Measurements from ENCODE around the gene UACA.

Gene UACA

DNA sequence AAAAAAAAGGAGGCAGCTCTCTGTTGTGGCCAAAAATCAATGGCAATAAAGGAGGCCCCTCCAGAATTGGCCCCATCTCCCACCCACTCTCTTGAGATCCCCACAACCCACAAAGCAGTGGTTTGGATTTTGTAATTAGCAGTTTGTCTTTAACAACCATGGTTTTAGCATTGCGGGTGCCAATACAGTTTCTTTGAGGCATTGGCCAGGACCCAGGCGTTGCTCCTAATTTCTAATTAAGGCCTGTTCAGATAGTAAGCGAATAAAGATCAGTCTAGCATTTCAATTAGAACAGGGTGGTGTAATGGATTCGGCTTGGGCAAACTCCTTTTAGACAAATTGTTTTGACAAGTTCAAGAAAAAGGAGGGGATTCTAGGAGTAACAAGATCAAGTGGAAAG lies 23.6 kb upstream of the UACA start:
- no peak for DNase-seq

DNA sequence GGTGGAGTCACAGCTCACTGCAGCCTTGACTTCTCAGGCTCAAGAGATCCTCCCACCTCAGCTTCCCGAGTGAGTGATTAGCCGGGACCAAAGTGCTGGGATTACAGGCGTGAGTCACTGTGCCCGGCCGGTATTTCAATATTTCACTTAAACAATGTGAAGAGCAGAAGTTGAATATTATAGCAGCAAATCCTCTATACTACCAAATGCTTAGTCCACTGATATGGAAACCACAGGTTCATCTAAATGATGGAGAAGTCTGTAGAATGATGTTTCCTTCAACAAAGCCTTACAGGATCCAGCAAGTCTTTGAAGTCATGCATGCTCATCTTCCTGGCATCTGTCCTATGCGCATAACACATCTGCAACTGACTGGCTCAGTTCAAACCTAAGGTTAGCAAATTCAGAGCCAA lies 20.3 kb upstream of the UACA start:
- no peak for DNase-seq

- no peak for DNase-seq
Observed at GRCh38 chr15:70783041-70783440, 19.7 kb upstream of the UACA start.

DNA sequence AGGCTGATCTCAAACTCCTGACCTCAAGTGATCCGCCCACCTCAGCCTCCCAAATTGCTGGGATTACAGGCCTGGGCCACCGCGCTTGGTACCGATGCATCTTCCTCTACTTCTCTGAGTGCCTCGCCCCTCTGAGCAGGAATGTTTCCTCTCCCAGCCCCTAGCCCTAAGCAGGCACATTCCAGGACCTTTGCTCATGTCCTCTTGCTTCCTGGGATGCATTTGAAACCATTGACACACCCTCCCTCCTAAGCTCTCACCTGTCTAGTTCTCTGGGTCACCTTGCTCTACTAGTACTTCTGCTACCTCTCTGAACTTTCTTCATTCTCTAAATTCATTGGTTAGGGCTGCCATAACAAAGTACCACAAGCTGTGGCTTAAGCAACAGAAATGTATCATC lies 17.9 kb upstream of the UACA start:
- DNase-seq = no peak

GRCh38 chr15:70778258-70779076 lies 15.1 kb upstream of the UACA start:
- no peak for DNase-seq

DNA sequence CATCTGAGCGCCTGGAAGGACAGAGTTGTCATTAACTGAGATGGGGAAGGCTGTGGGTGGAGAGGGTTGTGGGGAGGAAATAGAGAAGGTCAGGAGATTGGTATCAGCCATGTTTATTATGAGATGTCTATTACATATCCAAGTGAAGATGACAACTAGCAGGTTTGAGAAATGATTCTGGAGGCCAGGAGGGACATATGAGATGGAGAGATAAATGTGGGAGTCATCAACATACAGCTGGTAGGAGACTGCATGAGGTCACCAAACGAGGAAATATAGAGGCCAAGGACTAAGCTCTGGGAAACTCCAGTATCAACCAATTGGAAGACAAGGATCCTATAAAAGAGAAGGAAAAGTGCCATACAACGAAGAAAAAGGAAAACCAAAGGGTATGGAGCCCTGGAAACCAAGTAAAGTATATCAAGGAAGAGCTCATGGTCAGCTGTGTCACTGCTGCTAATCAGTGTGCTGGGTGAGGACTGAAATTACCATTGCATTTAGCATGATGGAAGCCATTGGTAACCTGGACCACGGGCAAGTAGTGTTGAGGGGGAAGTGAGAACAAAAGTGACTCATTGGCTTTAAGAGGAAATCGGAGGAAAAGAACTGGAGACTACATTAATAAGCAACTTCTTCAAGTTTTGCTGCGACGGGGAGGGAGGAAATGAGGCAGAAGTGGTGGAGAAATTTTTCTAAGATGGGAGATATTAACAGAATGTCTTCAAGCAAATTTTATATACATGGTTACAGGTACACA lies 14.0 kb upstream of the UACA start:
- no peak for DNase-seq

DNA sequence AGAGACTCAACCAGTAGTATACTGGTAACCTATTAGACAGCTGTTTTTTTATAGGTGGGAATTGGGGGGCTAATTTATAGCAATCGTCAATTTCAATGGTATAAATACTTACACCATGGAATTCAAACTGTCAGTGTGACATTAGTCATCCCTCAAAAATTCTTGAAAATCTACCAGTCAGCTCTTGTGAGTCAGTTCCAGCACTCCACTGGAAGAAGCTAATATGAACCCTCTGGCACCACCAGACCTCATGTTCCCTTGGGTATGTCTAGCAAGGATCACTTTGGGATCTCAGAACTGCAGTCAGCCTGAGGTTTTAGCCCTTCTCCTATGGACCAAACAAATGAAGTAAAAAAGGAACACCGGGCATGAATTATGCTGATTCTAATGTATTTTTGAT lies 11.8 kb upstream of the UACA start:
- DNase-seq = no peak

GRCh38 chr15:70772402-70772801 lies 9.0 kb upstream of the UACA start:
- DNase-seq = no peak

DNA sequence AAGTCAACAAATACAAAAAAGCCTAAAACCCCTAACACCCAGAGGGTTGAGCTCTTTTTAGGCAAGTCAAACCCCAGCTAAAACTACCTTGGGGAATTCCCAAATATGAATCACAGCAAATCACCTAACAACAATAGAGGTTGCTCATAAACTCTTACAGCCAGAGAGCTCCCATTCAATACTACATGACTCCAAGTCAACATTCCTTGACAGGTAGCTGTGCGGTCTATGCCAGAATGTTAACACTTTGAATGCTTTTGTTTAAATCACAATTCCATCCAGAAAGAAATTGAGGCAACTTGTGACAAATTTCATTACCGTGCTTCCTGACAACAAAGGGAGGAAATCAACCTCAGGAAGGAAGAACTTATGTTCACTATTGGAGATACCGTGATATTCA lies 7.5 kb upstream of the UACA start:
- no peak for DNase-seq

DNA sequence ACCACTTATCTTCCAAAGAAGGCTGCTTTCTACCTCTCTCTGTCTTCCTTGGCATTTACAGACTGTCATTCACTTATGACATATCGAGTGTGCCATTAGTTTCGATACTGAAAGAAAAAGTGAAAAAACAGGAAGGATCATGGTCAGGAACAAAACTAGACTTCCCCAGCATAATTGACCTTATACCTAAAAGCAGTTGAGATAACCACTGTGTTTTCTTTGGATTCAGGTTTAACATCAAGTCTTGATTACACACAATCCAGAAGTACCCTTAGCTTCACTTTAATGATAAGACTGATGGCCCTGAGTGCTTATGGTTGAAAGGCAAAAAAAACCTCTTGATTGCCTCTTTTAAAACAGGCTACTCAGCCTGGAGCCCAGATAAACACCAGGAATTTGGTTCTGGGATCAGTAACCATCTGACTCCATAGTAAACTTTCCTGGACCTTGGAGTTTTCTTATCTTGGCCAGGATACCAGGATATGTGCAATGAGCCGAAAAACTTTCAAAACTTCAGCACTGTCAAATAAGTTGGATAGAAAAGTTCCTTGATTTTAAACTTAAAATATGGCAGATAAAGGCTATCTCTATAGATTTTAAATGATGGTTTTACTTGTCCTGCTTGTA lies 5.0 kb upstream of the UACA start:
- DNase-seq = no peak

GRCh38 chr15:70767667-70768066 lies 4.3 kb upstream of the UACA start:
- no peak for DNase-seq

DNA sequence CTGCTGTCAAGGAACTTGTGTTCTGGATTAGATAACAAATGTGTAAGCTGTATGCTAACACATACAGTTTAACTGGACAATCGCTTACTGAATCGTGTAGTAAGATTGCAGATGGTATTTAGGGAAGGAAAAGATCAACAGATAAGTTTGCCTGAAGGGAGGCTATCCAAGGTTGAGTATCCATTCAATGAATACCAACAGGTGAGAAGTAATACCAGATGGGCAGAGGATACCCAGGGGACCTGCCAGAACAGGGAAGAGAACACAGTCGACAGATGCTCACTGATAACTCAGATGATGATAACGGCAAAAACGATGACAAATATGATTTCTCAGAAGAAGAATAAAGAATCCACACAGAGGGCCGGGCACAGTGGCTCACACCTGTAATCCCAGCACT lies 3.2 kb upstream of the UACA start:
- DNase-seq = no peak

DNA sequence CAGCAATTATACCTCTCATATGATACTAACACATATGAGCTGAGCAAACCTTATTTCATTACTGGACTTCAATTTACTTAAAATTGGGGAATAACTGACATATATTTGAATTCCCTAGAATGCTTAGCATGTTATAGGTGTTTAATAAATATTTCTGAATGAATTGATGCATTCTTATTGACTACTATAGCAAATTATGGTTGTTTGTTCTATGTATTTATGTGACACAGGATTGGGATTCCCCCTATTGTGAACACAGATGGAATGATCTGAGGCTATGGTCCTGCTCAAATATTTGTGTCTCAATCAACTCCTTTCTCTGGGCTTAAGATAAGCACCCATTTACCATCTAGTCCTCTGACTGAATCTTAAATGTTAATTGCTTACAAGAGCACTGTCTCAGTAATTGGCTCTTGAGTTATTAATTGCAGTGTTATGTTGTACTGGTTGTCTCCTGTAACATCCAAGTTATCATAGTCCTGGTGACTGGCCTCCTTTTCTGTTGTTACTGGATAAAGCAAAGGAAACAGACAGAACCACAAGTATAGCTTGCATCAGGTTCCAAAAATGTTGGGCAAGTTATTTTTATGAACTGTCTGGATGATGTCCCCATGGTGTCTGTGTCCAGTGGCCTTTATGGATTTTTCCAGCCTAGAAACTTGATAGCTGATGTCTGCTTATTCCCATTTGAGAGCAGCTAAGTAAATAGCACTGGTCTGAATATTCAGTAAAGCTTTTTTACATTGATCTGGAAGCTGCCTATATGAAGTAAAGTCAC lies 2.3 kb upstream of the UACA start:
- no peak for DNase-seq

- DNase-seq = no peak
Observed at GRCh38 chr15:70763950-70764730, 782 bp upstream of the UACA start.

DNA sequence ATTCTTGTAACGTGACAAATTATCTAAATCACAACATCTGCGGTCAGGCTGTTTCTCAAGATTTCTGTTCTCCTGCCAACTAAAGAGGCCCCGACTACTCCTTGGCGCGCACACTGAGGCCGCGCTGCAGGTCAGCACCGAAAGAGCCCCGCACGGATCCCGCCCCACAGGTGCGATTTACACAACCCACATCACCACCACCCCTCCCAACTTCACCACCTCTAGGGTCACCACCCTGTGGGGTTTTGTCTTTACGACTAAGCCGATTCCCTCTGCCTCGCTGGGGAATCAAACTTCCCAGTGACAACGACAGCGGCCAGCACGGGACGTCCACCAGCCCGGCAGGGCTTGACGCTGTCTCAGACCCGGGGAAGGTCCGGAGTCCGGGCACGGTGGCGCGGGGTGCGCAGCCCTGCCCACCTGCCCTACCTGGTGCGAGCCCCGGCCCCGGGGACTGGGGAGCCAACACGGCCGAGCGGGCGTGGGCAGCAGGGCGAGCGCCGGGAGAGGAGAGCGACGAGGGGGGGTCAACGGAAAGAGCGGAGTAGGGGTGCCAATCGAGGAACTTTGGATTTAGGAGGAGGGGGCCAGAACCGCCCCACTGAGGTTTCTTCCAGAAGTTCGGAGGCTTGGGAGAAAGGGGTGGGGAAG lies 764 bp downstream of the UACA start:
- DNase-seq = no peak

- DNase-seq = no peak
Observed at GRCh38 chr15:70761931-70762468, 1.4 kb downstream of the UACA start.

GRCh38 chr15:70761046-70761445 lies 2.3 kb downstream of the UACA start:
- DNase-seq = no peak

DNA sequence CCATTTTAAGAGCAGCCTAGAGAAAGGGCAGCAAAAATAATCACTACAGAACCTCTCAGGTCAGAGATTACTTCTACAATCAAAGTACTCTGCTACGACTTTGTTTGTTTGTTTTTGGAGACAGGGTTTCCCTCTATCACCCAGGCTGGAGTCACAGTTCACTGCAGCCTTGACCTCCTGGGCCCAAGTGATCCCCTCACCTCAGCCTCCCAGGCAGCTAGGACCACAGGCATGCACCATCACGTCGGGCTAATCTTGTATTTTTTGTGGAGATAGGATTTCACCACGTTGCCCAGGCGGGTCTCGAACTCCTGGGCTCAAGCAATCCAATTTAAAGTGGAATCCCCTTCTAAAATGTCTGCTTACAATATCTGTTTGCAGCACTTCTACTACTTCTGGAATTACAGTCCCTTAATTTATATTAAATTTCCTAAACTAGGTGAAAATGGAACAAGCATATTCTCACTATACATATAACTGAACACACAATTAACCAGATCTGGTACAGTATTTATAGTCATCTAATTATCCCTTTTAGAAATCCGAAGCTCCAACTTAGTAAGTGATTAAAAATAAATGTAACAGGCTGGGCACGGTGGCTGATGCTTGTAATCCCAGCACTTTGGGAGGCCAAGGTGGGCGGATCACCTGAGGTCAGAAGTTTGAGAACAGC lies 4.4 kb downstream of the UACA start:
- no peak for DNase-seq

DNA sequence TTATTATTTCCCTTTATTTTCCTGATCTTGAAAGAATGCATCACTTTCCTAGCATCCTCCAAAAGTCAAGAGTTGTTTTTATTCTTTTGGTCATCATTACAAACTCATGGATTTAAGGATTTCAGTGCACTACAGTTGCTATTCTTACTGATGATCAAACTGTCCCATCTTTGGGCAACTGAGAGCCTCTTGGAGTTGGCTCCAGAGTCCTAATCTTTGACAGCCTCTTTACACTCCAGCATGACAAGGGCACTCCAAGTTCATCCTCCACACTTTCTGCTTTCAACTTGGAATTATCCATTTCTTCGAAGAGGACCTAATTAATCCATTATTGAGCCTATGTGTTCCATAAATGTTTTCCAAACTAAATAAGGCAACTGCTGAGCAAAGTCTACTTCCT lies 5.7 kb downstream of the UACA start:
- no peak for DNase-seq

DNA sequence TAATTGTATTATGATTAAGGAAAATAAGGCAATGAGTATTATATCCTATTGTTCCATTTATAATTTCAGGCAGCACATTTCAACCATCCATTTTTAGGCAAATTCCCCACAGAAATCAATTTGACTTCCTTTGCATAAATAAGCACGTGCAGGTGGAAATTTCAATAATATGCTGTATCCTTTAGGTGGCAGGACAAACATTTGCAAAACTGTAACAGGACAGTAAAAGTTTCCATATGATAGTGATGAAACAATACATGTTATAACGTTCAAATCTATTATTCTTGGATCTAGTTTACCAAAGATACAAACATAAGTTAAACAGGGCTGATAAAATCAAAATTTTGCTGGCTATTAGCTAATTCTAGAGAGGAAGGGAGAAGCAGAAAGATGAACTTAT lies 8.5 kb downstream of the UACA start:
- DNase-seq = no peak
